GM21423 (cell line): ENCODE measurements around the gene ANKRD10.

Experiments used
- ATAC-seq: cut with Tn5 transposase; IDR thresholded peaks from one replicate; pipeline ENCODE4 v1.9.1; 2021; ENCODE audit warnings: mild to moderate bottlenecking, moderate library complexity; ENCODE audit not compliant: unreplicated experiment

The ANKRD10 gene

GRCh38 chr13:110834572-110834971 is 80.3 kb downstream of the ANKRD10 start:
- ATAC-seq, result no peak

DNA sequence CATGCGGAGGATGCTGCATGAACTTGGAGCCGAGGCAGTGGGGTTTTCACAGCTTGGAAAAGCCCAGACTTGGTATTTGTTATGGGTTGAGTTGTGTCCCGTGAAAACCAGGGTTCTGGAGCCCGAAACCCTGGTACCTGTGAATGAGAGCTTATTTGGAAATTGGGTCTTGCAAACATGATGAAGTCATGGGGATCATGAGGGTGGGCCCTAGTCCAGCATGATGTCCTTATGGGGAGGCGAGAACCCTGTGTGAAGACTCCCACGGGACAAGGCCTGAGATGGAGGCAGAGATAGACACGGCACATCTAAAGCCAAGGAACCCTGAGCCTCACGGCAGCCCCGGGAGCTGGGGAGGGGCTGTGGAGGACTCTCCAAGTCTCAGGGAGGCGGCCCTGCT is 82.3 kb downstream of the ANKRD10 start:
- no peak for ATAC-seq

DNA sequence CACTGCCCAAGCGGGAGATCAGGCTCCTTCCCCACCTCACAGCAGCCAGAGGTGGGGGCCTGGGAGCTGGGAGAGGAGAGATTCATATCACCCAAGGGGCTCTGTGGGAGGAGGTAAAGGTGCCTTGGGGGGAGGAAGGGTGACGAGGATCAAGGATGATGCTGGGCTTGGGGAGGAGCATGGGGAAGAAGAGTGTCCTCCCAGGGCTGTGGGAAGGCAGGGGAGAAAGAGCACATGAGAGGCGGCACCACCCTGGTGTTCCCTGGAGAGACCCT is 82.7 kb downstream of the ANKRD10 start:
- no peak for ATAC-seq

GRCh38 chr13:110831437-110832204 is 83.2 kb downstream of the ANKRD10 start:
- no peak for ATAC-seq

DNA sequence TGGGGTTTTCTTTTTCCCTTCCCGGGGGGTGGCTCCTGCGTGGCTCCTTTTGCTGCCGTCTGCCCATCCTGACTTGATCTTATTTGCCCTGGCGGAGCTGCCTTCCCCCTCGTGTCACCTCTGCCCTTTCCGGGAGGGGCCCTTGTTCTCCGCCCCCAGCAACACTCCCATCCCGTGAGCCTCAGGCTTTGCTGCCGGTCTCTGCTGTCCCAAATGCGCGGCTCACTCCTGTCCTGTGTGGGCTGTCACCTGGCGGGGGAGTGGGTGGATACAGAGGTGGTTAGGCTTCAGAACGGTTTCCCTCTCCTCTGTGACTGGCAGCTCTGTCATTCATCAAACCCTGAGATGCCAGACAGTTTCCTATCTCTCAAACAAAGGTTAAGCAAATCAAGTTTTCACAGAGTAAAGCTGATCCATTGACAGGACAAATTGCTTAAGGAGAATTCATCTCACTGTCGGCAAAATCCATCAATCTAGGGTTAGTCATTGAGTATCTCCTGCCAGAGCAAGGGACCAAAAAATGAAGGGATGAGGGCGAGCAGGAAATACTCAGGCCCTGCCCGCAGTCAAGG is 84.0 kb downstream of the ANKRD10 start:
- no peak for ATAC-seq

- ATAC-seq, result no peak
These were observed 84.5 kb downstream of the ANKRD10 start for GRCh38 chr13:110830331-110830730.

DNA sequence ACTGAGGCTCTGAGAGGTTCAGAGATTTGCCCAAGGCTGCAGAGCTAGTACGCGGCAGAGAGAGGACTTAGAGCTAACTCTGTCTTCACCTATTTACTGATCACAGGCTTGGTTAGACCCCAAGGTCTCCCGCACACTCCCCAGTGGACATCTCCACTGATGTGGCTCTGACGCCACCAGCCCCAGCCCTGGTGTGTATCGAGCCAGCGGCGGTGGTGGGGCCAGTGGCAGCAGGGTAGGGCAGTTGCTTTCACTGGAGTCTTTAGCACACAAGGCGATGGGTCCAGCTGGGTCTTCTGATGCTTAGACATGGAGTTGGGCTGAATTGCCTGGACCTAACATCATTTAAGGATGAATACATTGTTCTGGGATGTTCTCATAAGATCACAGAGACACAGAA is 85.4 kb downstream of the ANKRD10 start:
- ATAC-seq, result no peak

GRCh38 chr13:110828705-110829104 is 86.2 kb downstream of the ANKRD10 start:
- ATAC-seq, result no peak
